GM12873 (cell line): ENCODE measurements around the gene DHRS7C.

Experiments
- CTCF ChIP-seq: IDR thresholded peaks from 2 replicates; pipeline ENCODE4 v1.5.1; 2012; ENCODE audit warnings: low read depth, mild to moderate bottlenecking, moderate library complexity, low read length, control low read depth; ENCODE audit not compliant: insufficient read depth; ENCODE audit errors: missing control alignments

Gene DHRS7C

GRCh38 chr17:9828296-9829295 lies 37.2 kb upstream of the DHRS7C start:
- TF ChIP-seq CTCF = no peak

GRCh38 chr17:9825641-9826150 lies 34.3 kb upstream of the DHRS7C start, which contains the start of gene GLP2R:
Gene GLP2R, plus strand, starts transcription at chr17:9825924. Its CDS starts 140 bp downstream, at chr17:9826064.
- no peak for TF ChIP-seq CTCF

- TF ChIP-seq CTCF = no peak
Observed at GRCh38 chr17:9824797-9825338, 33.5 kb upstream of the DHRS7C start.

- peak; percentile 35 for TF ChIP-seq CTCF
Observed at GRCh38 chr17:9824094-9824493, 32.7 kb upstream of the DHRS7C start.

GRCh38 chr17:9821921-9822320 lies 30.5 kb upstream of the DHRS7C start, which contains the start of gene GSG1L2:
Gene GSG1L2, minus strand, starts transcription at chr17:9822079. Its CDS starts 8 bp downstream, at chr17:9822071.
- TF ChIP-seq CTCF = no peak

- TF ChIP-seq CTCF = no peak
Observed at GRCh38 chr17:9820448-9820847, 29.1 kb upstream of the DHRS7C start.

- TF ChIP-seq CTCF = no peak
Observed at GRCh38 chr17:9818760-9819159, 27.4 kb upstream of the DHRS7C start.
